ENCODE measurements around the gene TRIP10. TPM values are rescaled to one million over a fixed set of nuclear protein-coding genes. Genes with fewer than 3 reads are reported as not detected.
"Not testable (repeated sequence)": the region's sequence is repeated elsewhere in the genome, so short reads cannot be mapped to it uniquely, and the experiment has no call there.

The TRIP10 gene
- total and polyA plus RNA-seq, 5 donors from 2014 or later, result 0.37 to 2.6 (median 0.44) TPM; not detected in 1

DNA sequence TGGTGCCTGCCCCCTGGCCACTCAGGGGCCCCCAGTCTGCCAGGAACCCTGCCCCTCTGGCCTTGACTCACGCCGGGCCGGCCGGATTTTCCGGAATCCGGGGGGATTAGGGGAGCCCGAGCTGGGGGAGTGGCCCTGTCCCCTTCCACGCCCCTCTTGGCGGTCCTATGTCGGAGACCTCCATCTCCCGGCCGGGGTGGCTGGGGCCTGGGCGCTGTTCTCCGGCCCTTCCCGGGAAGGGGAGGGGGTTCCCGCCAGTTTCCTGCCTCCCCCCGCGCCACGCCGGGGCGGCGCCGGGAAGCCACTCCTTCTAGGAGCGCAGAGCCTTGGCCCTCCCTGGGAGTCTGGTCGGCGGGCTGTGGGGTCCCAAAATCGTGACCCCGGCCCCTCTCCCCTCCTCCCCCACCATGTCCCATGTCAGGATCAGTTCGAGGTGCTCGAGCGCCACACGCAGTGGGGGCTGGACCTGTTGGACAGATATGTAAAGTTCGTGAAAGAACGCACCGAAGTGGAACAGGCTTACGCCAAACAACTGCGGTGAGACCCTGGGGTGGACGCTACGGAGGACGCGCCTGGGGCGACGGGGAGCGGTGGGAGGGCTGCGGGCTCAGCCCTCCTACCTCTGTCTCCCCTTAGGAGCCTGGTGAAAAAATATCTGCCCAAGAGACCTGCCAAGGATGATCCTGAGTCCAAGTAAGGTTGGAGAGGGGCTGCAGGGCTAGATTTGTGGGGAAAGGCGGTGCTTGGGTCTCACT is 1.3 kb downstream of the TRIP10 start:
- H3K27me3 ChIP-seq (ENCODE audit: control insufficient read depth, insufficient read depth, low read length), result no peaks in the 10 kb centered on the region
- Mint-ChIP-seq H3K4me3 (peak overlapping the region; percentile 36 to 85 (median 76)), H3K4me1 (peaks cover 10 to 45% (median 21%) of the 10 kb centered on the region in 4 donors), H3K36me3 (peaks cover 16% of the 10 kb centered on the region), H3K9me3 (no peaks in the 10 kb centered on the region), H3K27ac (peak overlapping the region in 1 of 3 donors; percentile 78), H3K27me3 (peaks cover 8% of the 10 kb centered on the region)
- H3K4me3 ChIP-seq (ENCODE audit: low read depth, low read length), result no peak overlapping the region
- no peak overlapping the region for H3K27ac ChIP-seq (ENCODE audit: insufficient read depth, low read length, poor library complexity, severe bottlenecking)
- H3K4me1 ChIP-seq (ENCODE audit: control insufficient read depth, insufficient read depth, low read length, poor library complexity, severe bottlenecking), result peaks cover 44% of the 10 kb centered on the region
- H3K36me3 ChIP-seq (ENCODE audit: control insufficient read depth, insufficient read depth, low read length), result peaks cover 5% of the 10 kb centered on the region
- H3K9me3 ChIP-seq (ENCODE audit: control insufficient read depth in 2 of 2, low read length in 2 of 2), result no peaks in the 10 kb centered on the region
- ATAC-seq (ENCODE audit: low read depth in 2 of 2), result no peak
- DNase-seq, result peak in 1 of 3 donors; percentile 18

DNA sequence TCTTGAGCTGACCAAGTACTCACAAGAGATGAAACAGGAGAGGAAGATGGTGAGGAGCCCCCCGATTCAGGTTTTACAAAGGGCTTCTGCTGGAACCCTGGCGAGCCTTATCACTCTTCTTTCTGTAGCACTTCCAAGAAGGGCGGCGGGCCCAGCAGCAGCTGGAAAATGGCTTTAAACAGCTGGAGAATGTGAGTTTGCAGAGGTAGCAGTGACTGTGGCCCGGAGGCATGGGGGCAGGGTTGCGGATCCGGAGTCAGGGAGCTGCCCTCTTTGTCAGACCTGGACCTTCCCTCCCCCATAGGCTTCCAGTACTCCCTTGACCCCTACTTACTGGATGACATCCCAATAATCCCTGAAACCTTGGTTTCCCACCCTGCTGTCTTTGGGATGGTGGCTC is 3.6 kb downstream of the TRIP10 start:
- Histone ChIP-seq H3K4me3 (ENCODE audit: low read depth, low read length) (no peak overlapping the region), H3K27ac (ENCODE audit: insufficient read depth, low read length, poor library complexity, severe bottlenecking) (no peak overlapping the region), H3K27me3 (ENCODE audit: control insufficient read depth, insufficient read depth, low read length) (no peaks in the 10 kb centered on the region), H3K9me3 (ENCODE audit: control insufficient read depth in 2 of 2, low read length in 2 of 2) (no peaks in the 10 kb centered on the region), H3K36me3 (ENCODE audit: control insufficient read depth, insufficient read depth, low read length) (peaks cover 13% of the 10 kb centered on the region), H3K4me1 (ENCODE audit: control insufficient read depth, insufficient read depth, low read length, poor library complexity, severe bottlenecking) (peaks cover 27% of the 10 kb centered on the region)
- Mint-ChIP-seq H3K9me3 (no peaks in the 10 kb centered on the region), H3K36me3 (peaks cover 15% of the 10 kb centered on the region), H3K27ac (no peak overlapping the region), H3K4me3 (no peak overlapping the region), H3K4me1 (peaks cover 5 to 29% (median 11%) of the 10 kb centered on the region in 4 donors), H3K27me3 (peaks cover 8% of the 10 kb centered on the region)
- DNase-seq (no peak), ATAC-seq (ENCODE audit: low read depth in 2 of 2) (no peak)

DNA sequence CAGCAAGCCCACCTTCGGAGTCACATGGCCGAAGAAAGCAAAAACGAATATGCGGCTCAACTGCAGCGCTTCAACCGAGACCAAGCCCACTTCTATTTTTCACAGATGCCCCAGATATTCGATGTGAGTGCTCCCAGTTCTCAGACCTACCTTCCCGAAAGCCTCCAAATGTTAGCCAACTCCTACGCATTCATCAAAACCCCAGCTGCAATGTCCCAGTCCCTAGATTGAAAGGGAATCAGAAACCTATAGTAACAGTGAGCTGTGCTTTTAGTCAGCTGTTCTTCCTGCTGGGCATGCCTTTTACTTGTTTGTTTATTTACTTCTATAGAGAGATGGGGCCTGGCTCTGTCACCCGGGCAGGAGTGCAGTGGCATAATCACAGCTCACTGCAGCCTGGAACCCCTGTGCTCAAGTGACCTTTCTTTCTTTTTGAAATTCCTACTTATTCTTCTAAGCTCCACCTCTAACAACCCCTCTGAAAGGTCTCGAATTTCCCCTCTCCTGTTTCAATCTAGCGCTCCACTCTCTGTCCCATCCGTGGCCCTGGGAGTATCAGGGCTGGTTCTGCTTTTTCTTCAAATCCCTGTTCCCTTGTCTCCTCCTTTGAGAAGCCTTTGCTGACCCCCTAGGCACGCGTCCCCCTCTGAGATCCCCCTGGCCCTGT is 4.4 kb downstream of the TRIP10 start:
- H3K4me1 ChIP-seq (ENCODE audit: control insufficient read depth, insufficient read depth, low read length, poor library complexity, severe bottlenecking), result peaks cover 20% of the 10 kb centered on the region
- peak overlapping the region in 3 of 4 donors; percentile 44 to 66 (median 46) for H3K4me3 Mint-ChIP-seq
- H3K9me3 Mint-ChIP-seq, result no peaks in the 10 kb centered on the region
- no peaks in the 10 kb centered on the region for H3K9me3 ChIP-seq (ENCODE audit: control insufficient read depth in 2 of 2, low read length in 2 of 2)
- DNase-seq (no peak), ATAC-seq (ENCODE audit: low read depth in 2 of 2) (no peak)
- no peak overlapping the region for H3K4me3 ChIP-seq (ENCODE audit: low read depth, low read length)
- peak overlapping the region; percentile 48 to 67 (median 51) for H3K27ac Mint-ChIP-seq
- no peaks in the 10 kb centered on the region for H3K27me3 ChIP-seq (ENCODE audit: control insufficient read depth, insufficient read depth, low read length)
- H3K36me3 ChIP-seq (ENCODE audit: control insufficient read depth, insufficient read depth, low read length), result peaks cover 18% of the 10 kb centered on the region
- peaks cover 17% of the 10 kb centered on the region for H3K36me3 Mint-ChIP-seq
- H3K4me1 Mint-ChIP-seq, result peaks cover 0 to 21% (median 4%) of the 10 kb centered on the region in 4 donors
- H3K27me3 Mint-ChIP-seq, result peaks cover 4% of the 10 kb centered on the region
- no peak overlapping the region for H3K27ac ChIP-seq (ENCODE audit: insufficient read depth, low read length, poor library complexity, severe bottlenecking)

DNA sequence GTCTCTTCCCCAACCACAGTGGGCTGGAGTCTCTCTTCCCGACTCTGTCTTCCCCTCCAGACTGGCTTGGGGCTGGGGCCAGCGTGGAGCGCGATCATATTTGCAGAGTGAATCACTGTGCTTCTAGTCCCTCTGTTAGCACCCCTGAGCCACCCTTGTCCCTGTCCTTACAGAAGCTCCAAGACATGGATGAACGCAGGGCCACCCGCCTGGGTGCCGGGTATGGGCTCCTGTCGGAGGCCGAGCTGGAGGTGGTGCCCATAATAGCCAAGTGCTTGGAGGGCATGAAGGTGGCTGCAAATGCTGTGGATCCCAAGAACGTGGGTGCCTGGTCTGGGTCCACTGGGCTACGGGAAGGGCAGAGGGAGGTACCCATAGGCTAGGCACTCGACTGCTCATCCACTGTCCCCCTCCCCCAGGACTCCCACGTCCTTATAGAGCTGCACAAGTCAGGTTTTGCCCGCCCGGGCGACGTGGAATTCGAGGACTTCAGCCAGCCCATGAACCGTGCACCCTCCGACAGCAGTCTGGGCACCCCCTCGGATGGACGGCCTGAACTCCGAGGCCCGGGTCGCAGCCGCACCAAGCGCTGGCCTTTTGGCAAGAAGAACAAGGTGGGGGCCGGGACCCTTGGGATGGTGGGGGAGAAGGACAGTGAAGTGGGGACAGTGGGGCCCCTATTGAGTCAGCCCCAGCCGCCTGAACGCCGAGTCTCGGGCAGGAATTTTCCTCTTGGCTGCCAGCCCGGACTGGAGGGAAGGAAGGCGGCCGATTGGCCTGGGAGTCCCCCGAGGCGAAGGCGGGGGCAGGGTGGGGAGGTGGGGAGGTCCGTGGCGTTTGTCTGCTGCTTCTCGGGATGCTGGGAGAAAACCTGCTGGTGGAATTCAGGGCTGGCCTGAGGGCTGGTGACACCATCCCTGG is 5.2 kb downstream of the TRIP10 start:
- H3K27ac Mint-ChIP-seq, result peak overlapping the region; percentile 48 to 67 (median 51)

GRCh38 chr19:6745965-6746364 is 6.5 kb downstream of the TRIP10 start:
- no peak overlapping the region for H3K4me3 Mint-ChIP-seq
- no peak overlapping the region for H3K27ac Mint-ChIP-seq
- H3K36me3 Mint-ChIP-seq, result peaks cover 21% of the 10 kb centered on the region
- H3K36me3 ChIP-seq (ENCODE audit: control insufficient read depth, insufficient read depth, low read length), result peaks cover 18% of the 10 kb centered on the region
- no peaks in the 10 kb centered on the region for H3K9me3 ChIP-seq (ENCODE audit: control insufficient read depth in 2 of 2, low read length in 2 of 2)
- H3K27me3 Mint-ChIP-seq, result no peaks in the 10 kb centered on the region
- DNase-seq (no peak), ATAC-seq (ENCODE audit: low read depth in 2 of 2) (no peak)
- no peak overlapping the region for H3K27ac ChIP-seq (ENCODE audit: insufficient read depth, low read length, poor library complexity, severe bottlenecking)
- H3K9me3 Mint-ChIP-seq, result no peaks in the 10 kb centered on the region
- H3K27me3 ChIP-seq (ENCODE audit: control insufficient read depth, insufficient read depth, low read length), result no peaks in the 10 kb centered on the region
- peaks cover 1% of the 10 kb centered on the region for H3K4me1 ChIP-seq (ENCODE audit: control insufficient read depth, insufficient read depth, low read length, poor library complexity, severe bottlenecking)
- peaks cover 0 to 11% (median under 1%) of the 10 kb centered on the region in 4 donors for H3K4me1 Mint-ChIP-seq
- no peak overlapping the region for H3K4me3 ChIP-seq (ENCODE audit: low read depth, low read length)

More for the DNA sequence above, 5.2 kb downstream of the TRIP10 start:
- H3K27me3 ChIP-seq (ENCODE audit: control insufficient read depth, insufficient read depth, low read length), result no peaks in the 10 kb centered on the region
- H3K4me3 Mint-ChIP-seq, result peak overlapping the region in 2 of 4 donors; percentile 44 to 66
- no peak overlapping the region for H3K4me3 ChIP-seq (ENCODE audit: low read depth, low read length)
- peaks cover 14% of the 10 kb centered on the region for H3K4me1 ChIP-seq (ENCODE audit: control insufficient read depth, insufficient read depth, low read length, poor library complexity, severe bottlenecking)
- peaks cover 18% of the 10 kb centered on the region for H3K36me3 ChIP-seq (ENCODE audit: control insufficient read depth, insufficient read depth, low read length)
- DNase-seq (no peak), ATAC-seq (ENCODE audit: low read depth in 2 of 2) (no peak)
- peaks cover 0 to 16% (median under 1%) of the 10 kb centered on the region in 4 donors for H3K4me1 Mint-ChIP-seq
- H3K27ac ChIP-seq (ENCODE audit: insufficient read depth, low read length, poor library complexity, severe bottlenecking), result no peak overlapping the region
- H3K9me3 Mint-ChIP-seq, result no peaks in the 10 kb centered on the region
- no peaks in the 10 kb centered on the region for H3K27me3 Mint-ChIP-seq
- no peaks in the 10 kb centered on the region for H3K9me3 ChIP-seq (ENCODE audit: control insufficient read depth in 2 of 2, low read length in 2 of 2)
- peaks cover 18% of the 10 kb centered on the region for H3K36me3 Mint-ChIP-seq

DNA sequence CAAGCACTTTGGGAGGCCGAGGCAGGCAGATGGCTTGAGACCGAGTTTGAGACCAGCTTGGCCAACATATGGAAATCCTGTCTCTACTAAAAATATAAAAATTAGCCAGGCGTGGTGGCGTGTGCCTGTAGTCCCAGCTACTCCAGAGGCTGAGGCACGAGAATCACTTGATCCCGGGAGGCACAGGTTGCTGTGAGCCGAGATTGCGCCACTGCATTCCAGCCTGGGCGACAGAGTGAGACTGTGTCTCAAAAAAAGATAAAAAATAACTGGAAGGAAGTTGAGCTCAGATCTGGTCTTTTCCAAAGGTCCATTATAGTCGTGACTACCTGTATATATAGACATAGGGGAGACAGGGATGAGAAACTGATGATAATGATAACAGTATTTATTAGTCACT is 9.1 kb downstream of the TRIP10 start:
- peaks cover 27% of the 10 kb centered on the region for H3K36me3 Mint-ChIP-seq

DNA sequence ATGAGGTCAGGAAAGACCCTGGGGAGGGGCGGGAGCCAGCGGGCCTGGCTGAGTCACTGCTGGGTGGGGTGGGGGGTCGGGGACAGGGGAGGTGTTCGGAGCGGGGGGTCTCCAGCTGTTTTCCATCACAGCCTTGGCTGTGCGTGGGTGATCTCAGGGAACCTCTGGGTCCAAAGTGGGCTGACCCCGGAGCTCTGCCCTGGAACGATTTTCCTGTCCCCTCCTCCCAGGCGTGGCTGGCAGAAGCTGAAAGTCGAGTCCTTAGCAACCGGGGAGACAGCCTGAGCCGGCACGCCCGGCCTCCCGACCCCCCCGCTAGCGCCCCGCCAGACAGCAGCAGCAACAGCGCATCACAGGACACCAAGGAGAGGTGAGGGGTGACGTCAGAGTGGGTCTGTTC is 10.6 kb downstream of the TRIP10 start:
- no peaks in the 10 kb centered on the region for H3K9me3 Mint-ChIP-seq
- peaks cover 11% of the 10 kb centered on the region for H3K4me1 ChIP-seq (ENCODE audit: control insufficient read depth, insufficient read depth, low read length, poor library complexity, severe bottlenecking)
- DNase-seq (no peak), ATAC-seq (ENCODE audit: low read depth in 2 of 2) (no peak)
- H3K9me3 ChIP-seq (ENCODE audit: control insufficient read depth in 2 of 2, low read length in 2 of 2), result no peaks in the 10 kb centered on the region
- H3K4me3 ChIP-seq (ENCODE audit: low read depth, low read length), result no peak overlapping the region
- peaks cover 0 to 10% (median 6%) of the 10 kb centered on the region in 4 donors for H3K4me1 Mint-ChIP-seq
- no peak overlapping the region for H3K27ac Mint-ChIP-seq
- H3K36me3 Mint-ChIP-seq, result peaks cover 27% of the 10 kb centered on the region
- H3K36me3 ChIP-seq (ENCODE audit: control insufficient read depth, insufficient read depth, low read length), result peaks cover 27% of the 10 kb centered on the region
- H3K27me3 Mint-ChIP-seq, result no peaks in the 10 kb centered on the region
- H3K27ac ChIP-seq (ENCODE audit: insufficient read depth, low read length, poor library complexity, severe bottlenecking), result no peak overlapping the region
- H3K4me3 Mint-ChIP-seq, result no peak overlapping the region
- H3K27me3 ChIP-seq (ENCODE audit: control insufficient read depth, insufficient read depth, low read length), result no peaks in the 10 kb centered on the region

More for the DNA sequence above, 9.1 kb downstream of the TRIP10 start:
- DNase-seq; H3K27me3 ChIP-seq (ENCODE audit: control insufficient read depth, insufficient read depth, low read length); H3K4me1 ChIP-seq (ENCODE audit: control insufficient read depth, insufficient read depth, low read length, poor library complexity, severe bottlenecking); ATAC-seq (ENCODE audit: low read depth in 2 of 2); H3K27ac ChIP-seq (ENCODE audit: insufficient read depth, low read length, poor library complexity, severe bottlenecking); H3K27me3 Mint-ChIP-seq; H3K9me3 Mint-ChIP-seq; H3K9me3 ChIP-seq (ENCODE audit: control insufficient read depth in 2 of 2, low read length in 2 of 2); H3K27ac Mint-ChIP-seq; H3K4me3 Mint-ChIP-seq; H3K4me3 ChIP-seq (ENCODE audit: low read depth, low read length): not testable (repeated sequence)
- H3K4me1 Mint-ChIP-seq, result peaks cover 0 to 11% (median 3%) of the 10 kb centered on the region in 4 donors
- H3K36me3 ChIP-seq (ENCODE audit: control insufficient read depth, insufficient read depth, low read length), result peaks cover 18% of the 10 kb centered on the region

Data from CD4-positive, CD25-positive, alpha-beta regulatory T cell (primary cell).